K562 (cell line): ENCODE data around the gene ORMDL1. TPM values are rescaled to one million over a fixed set of nuclear protein-coding genes. Genes with fewer than 3 reads are reported as not detected.

ENCODE experiments used
- ATAC-seq: fragments of 200-7000 bp; cut with Tn5 transposase; 3 replicates; pipeline ENCODE4 v1.9.1; 2020; ENCODE audit warnings: moderate library complexity
- BruUV-seq: library from RNA; stranded (reverse); fragments of 400-500 nt; replicated peaks from 2 replicates; lab custom pipeline; 2021; lab: Mats Ljungman, UMichigan
- CTCF ChIA-PET: fragments of 300-600 bp; formaldehyde crosslinking; extraction: SDS; loops from one replicate; lab custom pipeline; 2021; ENCODE audit warnings: low intra/inter-chr PET ratio; lab: Yijun Ruan, JAX
- POLR2A ChIA-PET: fragments of 300-600, 350-650 bp; sonication (Branson Sonifier 250); formaldehyde crosslinking; extraction: SDS; loops from one replicate; lab custom pipeline; 2021; ENCODE audit warnings: antibody characterized with exemption, inconsistent platforms; lab: Yijun Ruan, JAX
- DNase-seq, 4 experiments: peaks; one replicate each; pipeline versions ENCODE4 v3.0.0 to v3.0.0-alpha.2; 2011 to 2018; ENCODE audit warnings: low spot score in 3 of 4, mixed read lengths in 3 of 4; ENCODE audit errors: extremely low read depth in 1 of 4
- FAIRE-seq: peaks from 2 replicates; lab custom pipeline; 2011; peaks lifted over from hg19 to GRCh38; lab: Jason Lieb, UNC
- H2AFZ ChIP-seq: 2 replicates; pipeline ENCODE4 v1.6.0; 2011; ENCODE audit warnings: low read depth, low read length, control low read depth, inconsistent platforms
- H3K27ac ChIP-seq: fragments of 200-600 bp; 3 replicates; pipeline ENCODE4 v1.8.0; 2011; ENCODE audit warnings: low read depth, mild to moderate bottlenecking, control low read depth, inconsistent platforms, low read length, moderate library complexity, mixed read lengths; ENCODE audit errors: extremely low read depth
- H3K27me3 ChIP-seq, 2 experiments: fragments of 300-600 bp in 1 of 2; 2 replicates in 1 of 2; 3 replicates in 1 of 2; pipeline versions ENCODE4 v1.6.0 to v1.8.0; 2011; ENCODE audit warnings: inconsistent platforms in 2 of 2, low read length in 2 of 2, mild to moderate bottlenecking in 1 of 2, mixed read lengths in 1 of 2, moderate library complexity in 1 of 2; ENCODE audit not compliant: control insufficient read depth in 2 of 2, insufficient read depth in 2 of 2
- H3K36me3 ChIP-seq: fragments of 300-600 bp; 3 replicates; pipeline ENCODE4 v1.8.0; 2011; ENCODE audit warnings: mild to moderate bottlenecking, low read length, inconsistent platforms; ENCODE audit not compliant: control insufficient read depth, insufficient read depth
- H3K4me1 ChIP-seq, 2 experiments: fragments of 200-600 bp in 1 of 2; replicated peaks in 1 of 2; 2 replicates in 1 of 2; 3 replicates in 1 of 2; pipeline versions ENCODE4 v1.5.1 to v1.8.0; 2011; ENCODE audit warnings: inconsistent platforms in 2 of 2, low read length in 2 of 2, mild to moderate bottlenecking in 1 of 2, mixed read lengths in 1 of 2, moderate library complexity in 1 of 2; ENCODE audit not compliant: control insufficient read depth in 2 of 2, insufficient read depth in 2 of 2
- H3K4me2 ChIP-seq: 2 replicates; pipeline ENCODE4 v1.6.1; 2011; ENCODE audit warnings: low read length, control low read depth, inconsistent platforms, mixed read lengths; ENCODE audit not compliant: insufficient read depth
- H3K4me3 ChIP-seq: fragments of 200-600 bp; sonication (generic), shearing (Covaris generic); 2 replicates; pipeline ENCODE4 v1.5.1; 2016; ENCODE audit warnings: control low read depth, inconsistent platforms
- H3K79me2 ChIP-seq: fragments of 200-600 bp; 3 replicates; pipeline ENCODE4 v1.8.0; 2011; ENCODE audit warnings: low read length, inconsistent platforms; ENCODE audit not compliant: control insufficient read depth, insufficient read depth
- H3K9ac ChIP-seq, 2 experiments: 2 replicates each; pipeline versions ENCODE4 v1.6.0 to v1.6.1; 2011; ENCODE audit warnings: low read depth in 2 of 2, low read length in 2 of 2, control low read depth in 1 of 2, inconsistent platforms in 1 of 2, mild to moderate bottlenecking in 1 of 2, mixed read lengths in 1 of 2; ENCODE audit not compliant: insufficient read depth in 1 of 2
- H3K9me1 ChIP-seq: one replicate; pipeline ENCODE4 v1.6.0; 2011; ENCODE audit warnings: inconsistent platforms, mild to moderate bottlenecking, low read length, moderate library complexity; ENCODE audit not compliant: control insufficient read depth, insufficient read depth
- H3K9me3 ChIP-seq: replicated peaks from 2 replicates; pipeline ENCODE4 v1.5.1; 2011; ENCODE audit warnings: low read depth, low read length, inconsistent platforms; ENCODE audit not compliant: control insufficient read depth, insufficient read depth
- H4K20me1 ChIP-seq: replicated peaks from 2 replicates; pipeline ENCODE4 v1.6.1; 2011; ENCODE audit warnings: low read length, inconsistent platforms, mixed read lengths; ENCODE audit not compliant: control insufficient read depth, insufficient read depth
- FOSL1 ChIP-seq: fragments of 200-800 bp; sonication (Bioruptor generic); conservative IDR thresholded peaks from 2 replicates; pipeline ENCODE4 v1.6.1; 2016; ENCODE audit warnings: missing genetic modification characterization, missing compliant biosample characterization
- FUS ChIP-seq: fragments of 200-400 bp; formaldehyde crosslinking; optimal IDR thresholded peaks from 2 replicates; pipeline ENCODE3; 2017; ENCODE audit warnings: low read depth, low read length
- IRF9 ChIP-seq: fragments of 450-650 bp; IDR thresholded peaks from 2 replicates; pipeline ENCODE4 v1.6.1; 2016; ENCODE audit warnings: missing biosample characterization, missing genetic modification characterization
- MAZ ChIP-seq, 2 experiments: fragments of 450-650 bp in 1 of 2; sonication (generic) in 1 of 2; formaldehyde crosslinking; IDR thresholded peaks in 1 of 2; conservative IDR thresholded peaks in 1 of 2; 2 replicates each; pipeline versions ENCODE4 v1.4.0 to v1.5.0; 2020; ENCODE audit warnings: mild to moderate bottlenecking in 1 of 2, missing genetic modification reagents in 1 of 2
- NFYB ChIP-seq: IDR thresholded peaks from 2 replicates; pipeline ENCODE4 v1.6.1; 2011; ENCODE audit warnings: mild to moderate bottlenecking, moderate library complexity; ENCODE audit not compliant: insufficient read length; ENCODE audit errors: extremely low read depth
- NR2C1 ChIP-seq, 2 experiments: fragments of 450-650 bp; IDR thresholded peaks; 2 replicates each; pipeline ENCODE4 v1.6.1; 2017; ENCODE audit warnings: mild to moderate bottlenecking in 2 of 2, antibody characterized with exemption in 1 of 2, inconsistent platforms in 1 of 2, missing compliant biosample characterization in 1 of 2, missing genetic modification characterization in 1 of 2
- PHB2 ChIP-seq: fragments of 450-650 bp; IDR thresholded peaks from 2 replicates; pipeline ENCODE4 v1.6.1; 2017; ENCODE audit warnings: low read depth
- RHOXF2B ChIP-seq: fragments of 250-450 bp; sonication (Bioruptor Pico); conservative IDR thresholded peaks from 2 replicates; pipeline ENCODE4 v1.5.1; 2021
- SMAD2 ChIP-seq: fragments of 150-350 bp; IDR thresholded peaks from 2 replicates; pipeline ENCODE4 v1.6.1; 2014; ENCODE audit warnings: low read depth, mild to moderate bottlenecking, low read length
- SOX6 ChIP-seq: fragments of 450-650 bp; IDR thresholded peaks from 2 replicates; pipeline ENCODE4 v1.6.1; 2014; ENCODE audit warnings: mild to moderate bottlenecking
- ZNF551 ChIP-seq: fragments of 250-450 bp; sonication (Bioruptor Pico); IDR thresholded peaks from 2 replicates; pipeline ENCODE4 v1.5.0; 2021; ENCODE audit warnings: mild to moderate bottlenecking, moderate library complexity
- WGBS: fragments of 100-300 bp; shearing (Covaris generic); methylation state at CpG from one replicate; pipeline ENCODE4 v1.1.6; 2016; ENCODE audit warnings: low coverage, mixed read lengths; ENCODE audit not compliant: insufficient coverage; ENCODE audit errors: missing lambda C conversion rate; 5-methylcytosine and 5-hydroxymethylcytosine counted together
- in situ Hi-C: fragments of 300-500 bp; cut with MboI; formaldehyde crosslinking; loops from 4 replicates; pipeline ENCODE4 v1.15.0; 2018; ENCODE audit warnings: inconsistent platforms, mixed read lengths
- intact Hi-C: fragments of 100-400 bp; cut with micrococcal nuclease; formaldehyde crosslinking; loops from 2 replicates; pipeline ENCODE4 v1.14.2; 2022
- polyA plus RNA-seq, 8 experiments: library from polyadenylated mRNA; depleted of rRNA in 4 of 8; stranded (reverse) in 5 of 8; unstranded in 3 of 8; fragments of >200 nt; fragmentation: Nextera tagmentation in 2 of 8; fragmentation: Illumina TruSeq in 1 of 8; extraction: Ambion mirVana in 2 of 8; extraction: Trizol in 1 of 8; gene quantifications; 2 replicates each; pipeline versions ENCODE4 v1.2.1 to v1.2.3, GENCODE V29; 2011 to 2014; ENCODE audit warnings: inconsistent platforms in 1 of 8, missing spikeins in 1 of 8
- total RNA-seq, 7 experiments: library from RNA; depleted of rRNA in 6 of 7; stranded (reverse); fragments of >200 nt in 6 of 7; fragmentation: Illumina TruSeq in 2 of 7; extraction: Trizol in 2 of 7; gene quantifications; 2 replicates each; pipeline versions ENCODE4 v1.2.1 to v1.2.3, GENCODE V29; 2011 to 2021; ENCODE audit warnings: low replicate concordance in 1 of 7

Gene ORMDL1
- total and polyA plus RNA-seq, 9 of the 15 experiments (the other 6 are each of a cell fraction or from before 2014, with no cell fraction given): 35.1 to 74.2 (median 50.0) TPM

GRCh38 chr2:189729430-189729829 is 54.7 kb downstream of the ORMDL1 start:
- in situ Hi-C loops: no loop called here
- 25% methylated on average over 3 of the region's 3 CpGs for WGBS
- no peak overlapping the region for H3K4me2 ChIP-seq

More at GRCh38 chr2:189729430-189729829, 54.7 kb downstream of the ORMDL1 start:
- intact Hi-C loops: no loop called here
- Histone ChIP-seq H3K4me3 (no peak overlapping the region), H3K79me2 (no peaks in the 10 kb centered on the region), H3K9me1 (no peaks in the 10 kb centered on the region), H3K27ac (no peak overlapping the region), H4K20me1 (no peaks in the 10 kb centered on the region), H3K9ac (no peak overlapping the region), H3K4me1 (no peaks in the 10 kb centered on the region), H3K36me3 (no peaks in the 10 kb centered on the region), H2AFZ (no peak overlapping the region), H3K27me3 (no peaks in the 10 kb centered on the region), H3K9me3 (no peaks in the 10 kb centered on the region)
- FAIRE-seq (no peak), ATAC-seq (no peak), DNase-seq (no peak)
- ChIA-PET CTCF (no interaction called here), POLR2A (no interaction called here)
- no TSS peak for BruUV-seq
- TF ChIP-seq NR2C1 (IDR thresholded peaks at IDR 0.05) (no peak), NR2C1 (tag; IDR thresholded peaks at IDR 0.05) (no peak), RHOXF2B (CRISPR knock-in tag) (no peak), NFYB (no peak), IRF9 (tag) (no peak), MAZ (CRISPR knock-in tag; conservative IDR thresholded peaks at IDR 0.05 in 1 of 2, IDR thresholded peaks at IDR 0.05 in 1 of 2) (no peak), ZNF551 (CRISPR knock-in tag) (no peak), PHB2 (no peak), SOX6 (no peak), FUS (no peak), FOSL1 (tag) (no peak), SMAD2 (no peak)
